ENCODE results near the gene RHOXF1. TPM values are rescaled to one million over a fixed set of nuclear protein-coding genes. Genes with fewer than 3 reads are reported as not detected.
"Not testable (repeated sequence)": the region's sequence is repeated elsewhere in the genome, so short reads cannot be mapped to it uniquely, and the experiment has no call there.

Gene RHOXF1
- total and polyA plus RNA-seq, 2 donors (not counting 1 experiment from before 2014, with no cell fraction given): 2.8 TPM; not detected in 1

DNA sequence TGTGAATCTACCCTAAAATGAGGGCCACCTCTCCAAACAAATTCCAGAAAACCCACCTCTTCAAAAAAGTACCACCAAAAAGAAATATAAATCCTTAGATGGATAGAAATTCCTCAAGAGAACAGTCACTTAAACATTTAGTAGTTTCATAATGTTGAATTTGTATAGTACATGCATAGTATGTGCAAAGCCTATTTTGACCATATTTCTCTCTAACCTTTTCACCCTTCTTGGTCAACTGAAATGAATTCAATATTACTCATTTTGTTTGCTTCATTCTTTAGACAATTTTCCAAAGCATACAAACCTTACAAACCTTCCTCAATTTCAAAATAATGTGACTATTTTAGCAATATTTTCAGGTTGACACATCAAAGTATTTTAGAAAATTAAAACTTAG is 4.1 kb downstream of the RHOXF1 start:
- Mint-ChIP-seq H3K27ac (no peak overlapping the region), H3K4me3 (no peak overlapping the region), H3K4me1 (no peaks in the 10 kb centered on the region), H3K27me3 (peaks cover 4% of the 10 kb centered on the region), H3K9me3 (ENCODE audit: insufficient read depth) (peaks cover 2% of the 10 kb centered on the region)
- CTCF ChIA-PET: no interaction called here
- intact Hi-C loops (cut with micrococcal nuclease): no loop called here
- H3K4me1 ChIP-seq (ENCODE audit: control insufficient read depth in 2 of 2, insufficient read depth in 2 of 2, low read length in 2 of 2): no peaks in the 10 kb centered on the region
- no peak overlapping the region for H3K27ac ChIP-seq (ENCODE audit: low read length in 2 of 2)
- H3K36me3 ChIP-seq (replicated peaks in 1 of 2; ENCODE audit: control extremely low read depth in 1 of 2, control insufficient read depth in 1 of 2, extremely low read depth in 1 of 2, insufficient read depth in 2 of 2, low read length in 1 of 2): no peaks in the 10 kb centered on the region
- no peaks in the 10 kb centered on the region for H3K27me3 ChIP-seq (replicated peaks in 1 of 4; ENCODE audit: control extremely low read depth in 1 of 4, control insufficient read depth in 3 of 4, insufficient read depth in 4 of 4, low read length in 3 of 4)
- H3K4me3 ChIP-seq (ENCODE audit: control extremely low read depth in 1 of 5, extremely low read depth in 1 of 5, insufficient read depth in 1 of 5, low read depth in 2 of 5, low read length in 4 of 5): no peak overlapping the region
- TF ChIP-seq EZH2 (IDR thresholded peaks at IDR 0.05; ENCODE audit: borderline replicate concordance, insufficient read depth, low read depth, low read length, poor library complexity, severe bottlenecking): no peak
- TF ChIP-seq, protein P1, sequence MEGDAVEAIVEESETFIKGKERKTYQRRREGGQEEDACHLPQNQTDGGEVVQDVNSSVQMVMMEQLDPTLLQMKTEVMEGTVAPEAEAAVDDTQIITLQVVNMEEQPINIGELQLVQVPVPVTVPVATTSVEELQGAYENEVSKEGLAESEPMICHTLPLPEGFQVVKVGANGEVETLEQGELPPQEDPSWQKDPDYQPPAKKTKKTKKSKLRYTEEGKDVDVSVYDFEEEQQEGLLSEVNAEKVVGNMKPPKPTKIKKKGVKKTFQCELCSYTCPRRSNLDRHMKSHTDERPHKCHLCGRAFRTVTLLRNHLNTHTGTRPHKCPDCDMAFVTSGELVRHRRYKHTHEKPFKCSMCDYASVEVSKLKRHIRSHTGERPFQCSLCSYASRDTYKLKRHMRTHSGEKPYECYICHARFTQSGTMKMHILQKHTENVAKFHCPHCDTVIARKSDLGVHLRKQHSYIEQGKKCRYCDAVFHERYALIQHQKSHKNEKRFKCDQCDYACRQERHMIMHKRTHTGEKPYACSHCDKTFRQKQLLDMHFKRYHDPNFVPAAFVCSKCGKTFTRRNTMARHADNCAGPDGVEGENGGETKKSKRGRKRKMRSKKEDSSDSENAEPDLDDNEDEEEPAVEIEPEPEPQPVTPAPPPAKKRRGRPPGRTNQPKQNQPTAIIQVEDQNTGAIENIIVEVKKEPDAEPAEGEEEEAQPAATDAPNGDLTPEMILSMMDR (IDR thresholded peaks at IDR 0.05): no peak
- ATAC-seq (ENCODE audit: low read depth) (no peak), DNase-seq (no peak)
- no peaks in the 10 kb centered on the region for H4K20me1 ChIP-seq (ENCODE audit: control insufficient read depth, insufficient read depth, low read length, poor library complexity, severe bottlenecking)
- H3K9ac ChIP-seq (ENCODE audit: low read length): no peak overlapping the region
- POLR2A ChIA-PET: no interaction called here
- H3K9me3 ChIP-seq (ENCODE audit: control extremely low read depth in 1 of 3, control insufficient read depth in 2 of 3, insufficient read depth in 1 of 3, low read length in 2 of 3): peaks cover 0 to 3% (median 0%) of the 10 kb centered on the region in 3 donors
- no peak overlapping the region for H2AFZ ChIP-seq (ENCODE audit: insufficient read depth, low read depth, low read length, poor library complexity, severe bottlenecking)
- no peak overlapping the region for H3K4me2 ChIP-seq (replicated peaks; ENCODE audit: low read depth, low read length, poor library complexity, severe bottlenecking)
- H3K79me2 ChIP-seq (ENCODE audit: control insufficient read depth, insufficient read depth, low read length): no peaks in the 10 kb centered on the region

DNA sequence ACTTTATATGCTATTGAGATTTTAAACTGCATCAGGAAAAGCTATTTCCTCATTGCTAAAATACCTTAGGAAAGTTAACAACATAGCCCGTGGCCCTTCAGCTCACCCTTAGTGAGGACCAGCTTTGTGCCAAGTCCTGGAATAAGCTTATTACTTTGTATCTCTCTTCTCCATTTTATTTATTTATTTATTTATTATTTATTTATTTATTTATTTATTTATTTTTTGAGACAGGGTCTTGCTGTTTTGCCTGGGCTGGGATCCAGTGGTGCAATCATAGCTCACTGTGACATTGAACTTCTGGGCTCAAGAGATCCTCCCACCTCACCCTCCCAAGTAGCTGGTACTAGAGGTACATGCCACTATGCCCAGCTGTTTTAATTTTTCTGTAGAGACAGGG is 6.3 kb downstream of the RHOXF1 start:
- no CpG with 5 or more reads among the region's 1 CpG for WGBS (ENCODE audit: insufficient coverage)
- no peak for DNase-seq

DNA sequence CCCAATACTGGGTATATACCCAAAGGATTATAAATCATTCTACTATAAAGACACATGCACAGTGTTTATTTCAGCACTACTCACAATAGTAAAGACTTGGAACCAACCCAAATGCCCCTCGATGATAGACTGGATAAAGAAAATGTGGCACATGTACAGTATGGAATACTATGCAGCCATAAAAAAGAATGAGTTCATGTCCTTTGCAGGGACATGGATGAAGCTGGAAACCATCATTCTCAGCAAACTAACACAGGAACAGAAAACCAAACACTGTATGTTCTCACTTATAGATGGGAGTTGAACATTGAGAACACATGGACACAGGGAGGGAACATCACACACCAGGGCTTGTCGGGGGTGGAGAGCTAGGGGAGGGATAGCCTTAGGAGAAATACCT is 11.0 kb downstream of the RHOXF1 start:
- POLR2A ChIA-PET: not testable (repeated sequence)

More for the DNA sequence above, 6.3 kb downstream of the RHOXF1 start:
- POLR2A ChIA-PET: no interaction called here
- Mint-ChIP-seq H3K27ac (no peak overlapping the region), H3K9me3 (ENCODE audit: insufficient read depth) (peaks cover 7% of the 10 kb centered on the region), H3K4me3 (no peak overlapping the region), H3K4me1 (no peaks in the 10 kb centered on the region), H3K27me3 (no peaks in the 10 kb centered on the region)
- Histone ChIP-seq H3K9ac (ENCODE audit: low read length) (no peak overlapping the region), H3K27me3 (replicated peaks in 1 of 4; ENCODE audit: control extremely low read depth in 1 of 4, control insufficient read depth in 3 of 4, insufficient read depth in 4 of 4, low read length in 3 of 4) (no peaks in the 10 kb centered on the region), H3K27ac (ENCODE audit: low read length in 2 of 2) (no peak overlapping the region), H3K79me2 (ENCODE audit: control insufficient read depth, insufficient read depth, low read length) (no peaks in the 10 kb centered on the region), H3K4me1 (ENCODE audit: control insufficient read depth in 2 of 2, insufficient read depth in 2 of 2, low read length in 2 of 2) (no peaks in the 10 kb centered on the region), H3K4me2 (replicated peaks; ENCODE audit: low read depth, low read length, poor library complexity, severe bottlenecking) (no peak overlapping the region), H3K9me3 (ENCODE audit: control extremely low read depth in 1 of 3, control insufficient read depth in 2 of 3, insufficient read depth in 1 of 3, low read length in 2 of 3) (no peaks in the 10 kb centered on the region), H4K20me1 (ENCODE audit: control insufficient read depth, insufficient read depth, low read length, poor library complexity, severe bottlenecking) (no peaks in the 10 kb centered on the region), H3K4me3 (ENCODE audit: control extremely low read depth in 1 of 5, extremely low read depth in 1 of 5, insufficient read depth in 1 of 5, low read depth in 2 of 5, low read length in 4 of 5) (no peak overlapping the region), H2AFZ (ENCODE audit: insufficient read depth, low read depth, low read length, poor library complexity, severe bottlenecking) (no peak overlapping the region), H3K36me3 (replicated peaks in 1 of 2; ENCODE audit: control extremely low read depth in 1 of 2, control insufficient read depth in 1 of 2, extremely low read depth in 1 of 2, insufficient read depth in 2 of 2, low read length in 1 of 2) (no peaks in the 10 kb centered on the region)
- intact Hi-C loops (cut with micrococcal nuclease): no loop called here
- no peak for ATAC-seq (ENCODE audit: low read depth)
- CTCF ChIA-PET: no interaction called here
- TF ChIP-seq, protein P1 (IDR thresholded peaks at IDR 0.05): no peak
- TF ChIP-seq EZH2 (IDR thresholded peaks at IDR 0.05; ENCODE audit: borderline replicate concordance, insufficient read depth, low read depth, low read length, poor library complexity, severe bottlenecking): no peak

More for the DNA sequence above, 11.0 kb downstream of the RHOXF1 start:
- H3K4me3 Mint-ChIP-seq; H3K27me3 ChIP-seq (replicated peaks in 1 of 4; ENCODE audit: control extremely low read depth in 1 of 4, control insufficient read depth in 3 of 4, insufficient read depth in 4 of 4, low read length in 3 of 4); H3K4me1 ChIP-seq (ENCODE audit: control insufficient read depth in 2 of 2, insufficient read depth in 2 of 2, low read length in 2 of 2); H4K20me1 ChIP-seq (ENCODE audit: control insufficient read depth, insufficient read depth, low read length, poor library complexity, severe bottlenecking); intact Hi-C loops (cut with micrococcal nuclease); H2AFZ ChIP-seq (ENCODE audit: insufficient read depth, low read depth, low read length, poor library complexity, severe bottlenecking); H3K27ac Mint-ChIP-seq; H3K27me3 Mint-ChIP-seq; H3K4me3 ChIP-seq (ENCODE audit: control extremely low read depth in 1 of 5, extremely low read depth in 1 of 5, insufficient read depth in 1 of 5, low read depth in 2 of 5, low read length in 4 of 5); DNase-seq; H3K36me3 ChIP-seq (replicated peaks in 1 of 2; ENCODE audit: control extremely low read depth in 1 of 2, control insufficient read depth in 1 of 2, extremely low read depth in 1 of 2, insufficient read depth in 2 of 2, low read length in 1 of 2); H3K9ac ChIP-seq (ENCODE audit: low read length); H3K4me1 Mint-ChIP-seq; ATAC-seq (ENCODE audit: low read depth); H3K27ac ChIP-seq (ENCODE audit: low read length in 2 of 2); CTCF ChIA-PET; H3K4me2 ChIP-seq (replicated peaks; ENCODE audit: low read depth, low read length, poor library complexity, severe bottlenecking); H3K79me2 ChIP-seq (ENCODE audit: control insufficient read depth, insufficient read depth, low read length): not testable (repeated sequence)
- peaks cover 11% of the 10 kb centered on the region for H3K9me3 Mint-ChIP-seq (ENCODE audit: insufficient read depth)
- no CpG with 5 or more reads among the region's 2 CpGs for WGBS (ENCODE audit: insufficient coverage)
- peaks cover 0 to 11% (median 10%) of the 10 kb centered on the region in 3 donors for H3K9me3 ChIP-seq (ENCODE audit: control extremely low read depth in 1 of 3, control insufficient read depth in 2 of 3, insufficient read depth in 1 of 3, low read length in 2 of 3)
